H1 (cell line): Measurements from ENCODE around the gene LEMD1. TPM values are rescaled to one million over a fixed set of nuclear protein-coding genes. Genes with fewer than 3 reads are reported as not detected.

ENCODE experiments used
- CTCF ChIA-PET: fragments of 300-600 bp; sonication (Branson Sonifier 250); formaldehyde crosslinking; loops from one replicate; lab custom pipeline; 2021; ENCODE audit not compliant: partially characterized antibody; lab: Charles Lee
- POLR2A ChIA-PET: fragments of 300-600 bp; sonication (Branson Sonifier 250); formaldehyde crosslinking; loops from one replicate; lab custom pipeline; 2021; ENCODE audit warnings: inconsistent platforms; ENCODE audit not compliant: partially characterized antibody; lab: Charles Lee
- DNase-seq, 2 experiments: peaks; one replicate each; pipeline versions ENCODE4 v3.0.0 to v3.0.0-alpha.2; 2010 to 2022; ENCODE audit warnings: low spot score in 2 of 2, low read depth in 1 of 2, mixed read lengths in 1 of 2
- FAIRE-seq: peaks from 2 replicates; lab custom pipeline; 2011; peaks lifted over from hg19 to GRCh38; lab: Jason Lieb, UNC
- H2AFZ ChIP-seq: 2 replicates; pipeline ENCODE4 v1.8.1; 2012; ENCODE audit warnings: low read length, inconsistent platforms
- H2AK5ac ChIP-seq: 2 replicates; pipeline ENCODE4 v1.6.1; 2013; ENCODE audit warnings: low read depth, low read length
- H2BK120ac ChIP-seq: replicated peaks from 2 replicates; pipeline ENCODE3; 2013; ENCODE audit warnings: low read depth, low read length, inconsistent platforms
- H2BK12ac ChIP-seq: 2 replicates; pipeline ENCODE4 v1.6.1; 2013; ENCODE audit warnings: low read depth, low read length
- H2BK15ac ChIP-seq: 2 replicates; pipeline ENCODE4 v1.6.1; 2013; ENCODE audit warnings: low read length
- H2BK20ac ChIP-seq: 2 replicates; pipeline ENCODE4 v1.6.1; 2013; ENCODE audit warnings: low read length
- H2BK5ac ChIP-seq: 2 replicates; pipeline ENCODE4 v1.6.1; 2013; ENCODE audit warnings: low read depth, low read length
- H3K14ac ChIP-seq: 2 replicates; pipeline ENCODE4 v1.6.1; 2013; ENCODE audit warnings: inconsistent platforms; ENCODE audit not compliant: insufficient read length
- H3K18ac ChIP-seq: 2 replicates; pipeline ENCODE4 v1.6.1; 2013; ENCODE audit warnings: low read length; ENCODE audit errors: extremely low read depth
- H3K23ac ChIP-seq: 2 replicates; pipeline ENCODE4 v1.6.1; 2013; ENCODE audit warnings: inconsistent platforms; ENCODE audit not compliant: insufficient read length
- H3K23me2 ChIP-seq: 2 replicates; pipeline ENCODE4 v1.6.1; 2013; ENCODE audit warnings: low read depth, low read length
- H3K27ac ChIP-seq: 2 replicates; pipeline ENCODE4 v1.6.1; 2011; ENCODE audit warnings: low read depth, low read length, inconsistent platforms
- H3K27me3 ChIP-seq, 4 experiments: replicated peaks in 1 of 4; 1 replicate in 1 of 4; 2 replicates in 3 of 4; pipeline versions ENCODE4 v1.6.1 to v1.8.1; 2011 to 2013; ENCODE audit warnings: low read length in 3 of 4, mild to moderate bottlenecking in 3 of 4, inconsistent platforms in 2 of 4, mixed read lengths in 2 of 4, moderate library complexity in 1 of 4; ENCODE audit not compliant: control insufficient read depth in 3 of 4, insufficient read depth in 3 of 4; ENCODE audit errors: extremely low read depth in 1 of 4
- H3K36me3 ChIP-seq, 4 experiments: 2 replicates each; pipeline versions ENCODE4 v1.6.1 to v1.8.1; 2011 to 2013; ENCODE audit warnings: mild to moderate bottlenecking in 4 of 4, low read length in 3 of 4, moderate library complexity in 2 of 4, control low read depth in 1 of 4, inconsistent platforms in 1 of 4; ENCODE audit not compliant: insufficient read depth in 4 of 4, control insufficient read depth in 2 of 4
- H3K4ac ChIP-seq: replicated peaks from 2 replicates; pipeline ENCODE3; 2013; ENCODE audit warnings: low read length, low read depth, mixed read lengths, inconsistent platforms; ENCODE audit not compliant: insufficient read length
- H3K4me1 ChIP-seq, 4 experiments: replicated peaks in 1 of 4; 1 replicate in 1 of 4; 2 replicates in 3 of 4; pipeline versions ENCODE4 v1.6.1 to v1.8.1; 2011 to 2013; ENCODE audit warnings: low read length in 3 of 4, inconsistent platforms in 2 of 4, mixed read lengths in 1 of 4; ENCODE audit not compliant: insufficient read depth in 4 of 4, control insufficient read depth in 3 of 4
- H3K4me2 ChIP-seq, 2 experiments: 2 replicates each; pipeline versions ENCODE4 v1.6.1 to v1.8.1; 2011 to 2013; ENCODE audit warnings: low read depth in 2 of 2, low read length in 2 of 2, control low read depth in 1 of 2, inconsistent platforms in 1 of 2, mild to moderate bottlenecking in 1 of 2; ENCODE audit not compliant: insufficient read depth in 1 of 2
- H3K4me3 ChIP-seq, 4 experiments: fragments of 200-600, 300-600 bp in 1 of 4; sonication (generic), shearing (Covaris generic), sonication (Bioruptor Twin) in 1 of 4; 2 replicates each; pipeline versions ENCODE4 v1.5.1 to v1.8.1; 2011 to 2016; ENCODE audit warnings: low read length in 4 of 4, low read depth in 3 of 4, control low read depth in 2 of 4, inconsistent platforms in 2 of 4, mild to moderate bottlenecking in 2 of 4, mixed read lengths in 1 of 4, moderate library complexity in 1 of 4; ENCODE audit not compliant: insufficient read depth in 2 of 4; ENCODE audit errors: extremely low read depth in 1 of 4
- H3K56ac ChIP-seq: replicated peaks from 2 replicates; pipeline ENCODE3; 2013; ENCODE audit warnings: low read depth, mild to moderate bottlenecking, mixed read lengths, low read length, inconsistent platforms; ENCODE audit not compliant: insufficient read length
- H3K79me1 ChIP-seq: 2 replicates; pipeline ENCODE4 v1.6.1; 2013; ENCODE audit warnings: low read depth, low read length, control low read depth
- H3K79me2 ChIP-seq, 2 experiments: 2 replicates each; pipeline versions ENCODE4 v1.6.1 to v1.8.1; 2012 to 2013; ENCODE audit warnings: low read length in 2 of 2, mild to moderate bottlenecking in 2 of 2, inconsistent platforms in 1 of 2; ENCODE audit not compliant: insufficient read depth in 2 of 2, control insufficient read depth in 1 of 2
- H3K9ac ChIP-seq, 4 experiments: replicated peaks in 1 of 4; 1 replicate in 1 of 4; 2 replicates in 3 of 4; pipeline versions ENCODE4 v1.6.1 to v1.8.1; 2011 to 2013; ENCODE audit warnings: low read depth in 3 of 4, low read length in 3 of 4, control low read depth in 2 of 4, mild to moderate bottlenecking in 2 of 4, moderate library complexity in 2 of 4, inconsistent platforms in 1 of 4; ENCODE audit errors: extremely low read depth in 1 of 4
- H3K9me3 ChIP-seq, 2 experiments: 2 replicates each; pipeline versions ENCODE4 v1.6.1 to v1.8.1; 2012 to 2013; ENCODE audit warnings: mild to moderate bottlenecking in 2 of 2, moderate library complexity in 2 of 2, control low read depth in 1 of 2, inconsistent platforms in 1 of 2, low read depth in 1 of 2, low read length in 1 of 2, mixed read lengths in 1 of 2; ENCODE audit not compliant: insufficient read depth in 2 of 2
- H4K20me1 ChIP-seq, 2 experiments: replicated peaks in 1 of 2; 2 replicates each; pipeline versions ENCODE3 to v1.8.1; 2011 to 2013; ENCODE audit warnings: inconsistent platforms in 2 of 2, low read length in 2 of 2, mild to moderate bottlenecking in 1 of 2; ENCODE audit not compliant: insufficient read depth in 2 of 2, control insufficient read depth in 1 of 2
- H4K5ac ChIP-seq: 2 replicates; pipeline ENCODE4 v1.6.1; 2013; ENCODE audit warnings: low read length, low read depth, mixed read lengths, inconsistent platforms; ENCODE audit not compliant: insufficient read length
- H4K8ac ChIP-seq: 2 replicates; pipeline ENCODE4 v1.8.0; 2013; ENCODE audit warnings: mild to moderate bottlenecking, moderate library complexity, low read length, inconsistent platforms; ENCODE audit not compliant: insufficient read depth; ENCODE audit errors: extremely low read depth
- H4K91ac ChIP-seq: replicated peaks from 2 replicates; pipeline ENCODE3; 2013; ENCODE audit warnings: low read length, mixed read lengths, inconsistent platforms; ENCODE audit not compliant: insufficient read length
- CHD2 ChIP-seq: IDR thresholded peaks from 2 replicates; pipeline ENCODE4 v1.6.1; 2012; ENCODE audit warnings: low read length, improper control_type of control experiment
- CTCF ChIP-seq, 3 experiments: IDR thresholded peaks; 1 replicate in 2 of 3; 2 replicates in 1 of 3; pipeline versions ENCODE4 v1.5.1 to v1.6.1; 2011; ENCODE audit warnings: low read length in 3 of 3, mild to moderate bottlenecking in 3 of 3, inconsistent platforms in 2 of 3, low read depth in 1 of 3, moderate library complexity in 1 of 3; ENCODE audit not compliant: insufficient read depth in 1 of 3; ENCODE audit errors: control extremely low read depth in 1 of 3
- WGBS, 2 experiments: shearing (Covaris generic) in 1 of 2; methylation state at CpG; one replicate each; pipeline versions ENCODE4 v1.1.6 to v1.1.7; 2013 to 2015; ENCODE audit warnings: low lambda C conversion rate in 2 of 2, mixed read lengths in 2 of 2, inconsistent platforms in 1 of 2, low coverage in 1 of 2, missing lambda C conversion rate in 1 of 2; ENCODE audit not compliant: insufficient replicate concordance in 2 of 2, insufficient coverage in 1 of 2, insufficient read length in 1 of 2; ENCODE audit errors: extremely low coverage in 1 of 2, missing lambda C conversion rate in 1 of 2; 5-methylcytosine and 5-hydroxymethylcytosine counted together
- polyA plus RNA-seq, 7 experiments: library from polyadenylated mRNA; depleted of rRNA in 3 of 7; stranded (reverse) in 5 of 7; unstranded in 2 of 7; fragments of >200 nt in 5 of 7; fragments of 200-250 nt in 2 of 7; gene quantifications; 1 replicate in 5 of 7; 2 replicates in 1 of 7; 4 replicates in 1 of 7; pipeline versions ENCODE4 v1.2.1 to v1.2.3, GENCODE V29; 2011 to 2013; ENCODE audit warnings: missing spikeins in 2 of 7, mixed read lengths in 2 of 7
- total RNA-seq: library from RNA; stranded (reverse); fragmentation: NEBNext Ultra II Directional; extraction: Animal tissue kit (Norgen Biotek cat#: 25700); gene quantifications from 2 replicates; pipeline ENCODE4 v1.2.1, GENCODE V29; 2021

The LEMD1 gene
- total and polyA plus RNA-seq, 2 of the 8 experiments (the other 6 are each of a cell fraction or from before 2014, with no cell fraction given), result 10.0 to 10.5 TPM

DNA sequence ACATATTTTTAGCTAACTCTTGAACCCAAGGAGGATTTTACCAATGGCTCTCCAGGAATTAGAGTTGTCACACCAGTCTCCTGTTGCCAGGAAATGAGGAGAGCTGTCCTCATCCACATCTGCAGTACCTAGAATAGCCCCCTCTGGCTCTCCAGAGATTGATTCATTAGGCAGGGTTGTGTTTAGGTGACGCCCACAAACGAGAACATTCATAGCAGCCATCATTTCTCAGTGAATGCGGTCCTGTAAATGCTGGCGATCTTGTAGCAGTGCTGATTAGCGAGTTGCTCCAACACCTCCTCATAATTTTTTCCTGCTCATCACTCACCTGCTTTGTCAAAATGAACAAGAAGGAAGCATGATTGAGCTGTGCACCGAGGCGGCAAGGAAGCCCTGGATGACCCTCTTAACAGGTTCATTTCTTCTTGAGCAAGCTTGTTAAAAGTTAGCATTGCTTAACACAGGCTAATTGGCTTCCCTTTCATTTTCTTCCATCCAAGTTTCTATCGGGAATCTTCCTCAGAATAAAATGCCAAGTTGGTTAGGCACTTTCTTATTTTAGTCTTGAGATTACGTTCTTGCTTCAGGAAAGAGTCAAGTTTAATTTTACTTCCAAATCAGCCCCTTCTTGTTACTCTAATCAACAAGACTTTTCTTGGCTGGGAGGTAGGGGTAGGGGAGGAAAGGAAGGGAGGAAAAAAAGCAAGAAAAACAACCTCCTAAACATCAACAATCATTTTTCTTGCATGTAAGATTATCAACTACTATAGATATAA, 48.6 kb downstream of the LEMD1 start:
- peak overlapping the region; percentile 93 for H2BK20ac ChIP-seq
- peak overlapping the region; percentile 49; the same call in 1 of the 2 replicates for H2BK5ac ChIP-seq
- H4K5ac ChIP-seq, result no peak overlapping the region
- no peaks in the 10 kb centered on the region for H3K36me3 ChIP-seq
- H4K8ac ChIP-seq, result no peak overlapping the region
- TF ChIP-seq CHD2 (no peak), CTCF (IDR thresholded peaks at IDR 0.05; ENCODE audit: control extremely low read depth in 1 of 3, insufficient read depth in 1 of 3, low read depth in 1 of 3, low read length in 3 of 3) (peak in 1 of 3 experiments; percentile 1; a peak in 1 of 4 replicates)
- no peak overlapping the region for H3K4me3 ChIP-seq
- peak overlapping the region; percentile 26 to 59 for H3K4me2 ChIP-seq
- no peaks in the 10 kb centered on the region for H3K79me1 ChIP-seq
- no peaks in the 10 kb centered on the region for H3K27me3 ChIP-seq
- ChIA-PET POLR2A (no interaction called here), CTCF (interaction anchor here (0.6 to 14.6 kb wide), 6 partner anchors 17 to 312 kb away, joined by 3 to 207 read pairs (median 6); partner anchors contain the start of gene KLHDC8A)
- no peak overlapping the region for H3K56ac ChIP-seq
- no peak for DNase-seq
- no peaks in the 10 kb centered on the region for H4K20me1 ChIP-seq
- H2BK120ac ChIP-seq, result no peak overlapping the region
- H4K91ac ChIP-seq, result no peak overlapping the region
- H2BK12ac ChIP-seq, result peak overlapping the region; percentile 70
- no peak for FAIRE-seq
- no peaks in the 10 kb centered on the region for H3K79me2 ChIP-seq
- H3K4ac ChIP-seq, result no peak overlapping the region
- no peak overlapping the region for H2AK5ac ChIP-seq
- H3K4me1 ChIP-seq, result peaks cover 9 to 25% (median 19%) of the 10 kb centered on the region in 4 experiments; a peak in 5 of 7 replicates
- no peak overlapping the region for H3K9ac ChIP-seq
- H2BK15ac ChIP-seq, result no peak overlapping the region
- H3K27ac ChIP-seq, result no peak overlapping the region
- no peak overlapping the region for H3K23ac ChIP-seq
- H3K18ac ChIP-seq, result no peak overlapping the region
- H3K23me2 ChIP-seq, result no peaks in the 10 kb centered on the region
- H2AFZ ChIP-seq, result peak overlapping the region; percentile 70
- no peak overlapping the region for H3K14ac ChIP-seq
- H3K9me3 ChIP-seq, result no peaks in the 10 kb centered on the region
- 72% methylated on average over 9 of the region's 9 CpGs; no CpG with 5 or more reads in 1 of the 2 experiments for WGBS, 2 experiments
